KG1 (cell line): ENCODE measurements around the gene SKIDA1.

Experiments
- DNase-seq: peaks from one replicate; lab custom pipeline; 2025; lab: John Stamatoyannopoulos, UW

SKIDA1 gene

DNA sequence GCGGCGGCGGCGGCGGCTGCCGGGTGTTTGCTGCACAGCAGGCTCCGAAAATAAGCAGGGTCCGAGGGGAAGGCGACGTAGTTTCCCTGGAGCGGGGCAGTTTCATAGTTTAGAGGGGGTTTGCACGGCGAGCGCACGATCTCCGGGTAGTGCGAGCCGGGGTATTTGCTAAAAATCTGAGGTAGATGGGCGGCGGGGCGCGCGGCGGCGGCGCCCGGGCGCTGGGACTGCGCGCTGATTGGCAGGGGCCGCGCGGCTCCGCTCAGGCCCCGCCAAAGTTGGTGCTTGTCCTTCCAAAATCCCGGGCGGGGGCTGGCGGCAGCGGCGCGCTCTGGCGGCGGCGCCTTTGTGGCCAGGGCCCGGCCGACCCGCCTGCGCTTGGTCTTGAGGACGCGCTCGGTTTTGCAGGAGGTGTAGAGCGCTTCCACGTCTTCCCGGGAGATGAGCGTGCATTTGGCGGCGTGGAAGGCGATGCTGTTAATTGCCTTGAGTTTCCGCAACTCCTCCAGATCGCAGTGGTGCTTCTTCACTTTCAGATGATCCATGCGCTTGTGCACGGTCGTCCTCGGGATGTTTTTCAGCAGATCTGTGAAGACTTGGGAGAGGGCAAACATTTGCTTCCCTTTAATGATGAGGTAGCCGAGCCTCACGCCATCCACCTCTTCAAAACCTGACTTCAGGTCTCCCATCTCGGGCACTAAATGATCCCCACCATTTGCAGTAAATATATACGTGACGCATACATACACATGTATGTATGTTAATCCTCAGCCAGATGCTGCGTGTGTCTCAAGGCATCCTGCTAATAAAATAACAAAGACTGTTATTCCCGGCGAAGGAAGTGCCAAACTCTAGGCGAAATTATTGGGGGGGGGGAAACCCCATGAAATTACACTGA is 8.1 kb downstream of the SKIDA1 start:
- no peak for DNase-seq

DNA sequence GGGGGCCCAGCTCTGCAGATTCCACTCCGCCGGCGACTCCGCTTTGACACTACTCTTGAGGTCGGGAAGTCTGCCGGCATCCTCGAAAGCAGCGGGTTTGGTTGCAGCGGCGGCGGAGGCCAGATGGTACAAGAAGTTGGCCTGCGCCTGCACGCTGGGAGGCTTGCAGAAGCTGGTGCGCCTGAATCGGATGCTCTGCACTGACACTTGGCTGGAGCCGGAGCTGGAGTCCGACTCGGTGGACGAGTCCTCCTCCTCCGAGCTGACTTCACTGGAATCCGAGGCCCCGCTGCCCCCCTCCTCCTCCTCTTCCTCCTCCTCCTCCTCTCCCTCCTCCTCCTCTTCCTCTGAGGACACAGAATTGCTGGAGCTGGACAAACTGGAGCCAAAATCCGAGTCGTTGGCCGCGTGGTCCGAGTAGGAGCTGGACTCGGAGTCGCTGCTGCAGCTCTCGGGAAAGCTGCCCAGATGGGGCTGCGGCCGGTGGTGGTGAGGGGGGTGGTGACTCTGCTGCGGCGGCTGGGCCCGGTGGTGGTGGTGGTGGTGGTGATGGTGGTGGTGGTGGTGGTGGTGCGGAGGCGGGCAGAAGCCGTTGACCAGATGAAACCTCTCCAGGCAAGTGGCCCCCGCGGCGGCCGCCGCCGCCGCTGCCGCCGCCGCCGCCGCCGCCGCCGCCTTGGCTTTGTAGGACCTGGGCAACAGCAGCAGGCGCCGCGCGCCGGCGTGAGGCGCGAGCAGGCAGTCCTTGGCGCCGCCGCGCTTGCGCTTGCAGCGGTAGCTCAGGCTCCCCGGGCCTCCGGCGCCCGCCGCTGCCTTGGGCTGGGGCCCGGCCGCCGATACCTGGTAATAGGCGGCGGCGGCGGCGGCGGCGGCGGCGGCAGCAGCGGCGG is 9.0 kb downstream of the SKIDA1 start:
- DNase-seq, result no peak

GRCh38 chr10:21515361-21516241 is 9.9 kb downstream of the SKIDA1 start:
- DNase-seq, result no peak

DNA sequence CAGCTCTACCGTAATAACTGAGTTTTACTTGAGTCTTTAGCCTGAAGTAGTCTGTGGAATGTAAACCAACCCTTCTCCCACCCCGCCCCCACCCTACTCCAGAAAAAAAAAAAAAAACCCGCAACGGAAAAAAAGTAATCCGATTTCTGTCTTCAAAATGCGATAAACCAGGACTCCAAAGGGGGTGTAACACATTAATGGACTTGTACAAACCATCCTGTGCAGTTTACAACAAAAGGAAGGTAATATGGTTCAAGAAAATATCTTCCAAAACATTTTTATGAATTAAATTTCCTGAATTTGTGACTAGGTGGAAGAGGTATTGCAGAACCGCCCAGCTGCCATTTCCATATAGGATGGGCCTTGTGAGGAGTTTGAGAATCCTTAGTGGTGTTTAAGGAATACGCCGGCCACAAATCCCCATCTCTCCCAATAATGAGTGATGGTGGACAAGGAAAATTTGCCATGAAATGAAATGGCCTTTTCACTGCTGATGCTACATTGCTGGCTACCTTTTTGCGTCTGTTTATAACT is 10.6 kb downstream of the SKIDA1 start:
- no peak for DNase-seq

DNA sequence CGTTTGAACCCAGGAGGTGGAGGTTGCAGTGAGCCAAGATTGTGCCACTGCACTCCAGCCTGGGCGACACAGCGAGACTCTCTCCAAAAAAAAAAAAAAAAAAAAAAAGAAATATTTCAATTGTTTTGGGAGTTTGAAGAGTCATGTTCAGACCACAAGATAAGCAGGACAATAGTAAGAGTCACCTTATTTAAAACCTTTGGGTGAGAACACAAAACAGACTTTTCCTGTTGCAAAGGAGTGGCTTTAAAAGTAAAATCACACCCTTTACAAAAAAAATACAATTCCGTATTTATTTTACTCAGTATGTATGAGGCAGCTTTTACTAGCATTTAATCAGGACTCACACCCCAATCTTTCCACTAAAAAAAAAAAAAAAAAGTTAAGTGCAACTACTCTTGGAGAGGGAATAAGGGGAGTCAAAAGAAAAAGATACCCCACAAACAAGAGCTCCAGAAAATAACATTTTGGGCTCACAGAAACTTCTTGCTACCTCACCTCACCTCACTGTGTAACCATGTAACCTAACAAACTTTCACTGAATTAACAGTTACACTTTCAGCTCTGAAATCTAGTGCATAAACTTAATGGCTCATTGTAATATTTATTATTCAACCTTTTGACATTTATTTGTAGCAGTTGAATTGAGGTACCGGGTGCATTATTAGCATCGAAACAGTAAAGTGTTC is 11.2 kb downstream of the SKIDA1 start:
- no peak for DNase-seq

DNA sequence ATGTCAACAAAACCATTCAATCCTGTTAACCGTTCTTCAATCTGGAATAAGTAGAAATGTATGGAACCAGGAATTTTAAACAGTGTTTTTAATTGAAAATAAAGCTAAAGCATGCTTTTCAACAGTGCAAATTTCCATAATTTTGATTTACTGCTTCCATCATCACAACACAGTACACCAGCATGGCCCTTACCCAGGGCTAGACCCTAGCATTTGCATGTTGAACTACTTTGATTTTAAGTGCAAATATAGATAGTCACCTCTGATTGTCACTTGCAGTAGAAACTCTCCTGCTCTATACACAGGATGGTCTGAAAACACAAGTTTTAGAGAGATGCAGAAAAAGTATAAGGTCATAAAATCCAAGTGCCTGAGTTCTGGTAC is 12.1 kb downstream of the SKIDA1 start:
- DNase-seq, result no peak

GRCh38 chr10:21512573-21513404 is 12.7 kb downstream of the SKIDA1 start:
- no peak for DNase-seq

DNA sequence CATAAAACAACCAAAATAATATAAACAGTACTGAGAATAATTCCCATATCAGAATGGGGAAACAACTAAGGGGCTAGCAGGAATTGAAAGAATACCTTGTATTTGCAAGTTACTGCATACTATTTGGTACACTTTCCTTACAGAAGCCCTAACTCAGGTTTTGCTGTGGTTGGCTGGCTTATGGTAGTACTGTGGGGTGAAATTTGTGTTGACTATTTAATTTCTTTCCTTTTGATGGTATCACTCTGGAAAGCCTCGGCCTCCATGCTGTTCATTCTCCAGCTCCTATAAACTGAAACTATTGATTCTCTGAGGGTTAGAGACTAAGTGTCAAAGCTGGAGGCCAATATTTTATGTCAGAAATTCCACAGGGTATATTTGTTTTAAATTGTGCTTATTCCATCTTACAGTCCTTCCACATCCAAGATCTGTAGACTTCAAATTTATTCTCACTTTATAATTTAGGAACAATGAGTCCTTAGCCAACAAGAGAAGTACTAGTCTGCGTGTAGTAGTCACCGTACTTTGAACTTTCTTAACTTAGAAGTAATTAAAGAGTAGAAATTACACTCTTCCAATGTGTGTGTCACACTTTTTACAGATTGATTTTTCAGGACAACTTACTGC is 13.4 kb downstream of the SKIDA1 start:
- no peak for DNase-seq

- DNase-seq, result no peak
Observed at GRCh38 chr10:21511095-21511570, 14.3 kb downstream of the SKIDA1 start.

- DNase-seq, result no peak
Observed at GRCh38 chr10:21510241-21511094, 15.0 kb downstream of the SKIDA1 start.

DNA sequence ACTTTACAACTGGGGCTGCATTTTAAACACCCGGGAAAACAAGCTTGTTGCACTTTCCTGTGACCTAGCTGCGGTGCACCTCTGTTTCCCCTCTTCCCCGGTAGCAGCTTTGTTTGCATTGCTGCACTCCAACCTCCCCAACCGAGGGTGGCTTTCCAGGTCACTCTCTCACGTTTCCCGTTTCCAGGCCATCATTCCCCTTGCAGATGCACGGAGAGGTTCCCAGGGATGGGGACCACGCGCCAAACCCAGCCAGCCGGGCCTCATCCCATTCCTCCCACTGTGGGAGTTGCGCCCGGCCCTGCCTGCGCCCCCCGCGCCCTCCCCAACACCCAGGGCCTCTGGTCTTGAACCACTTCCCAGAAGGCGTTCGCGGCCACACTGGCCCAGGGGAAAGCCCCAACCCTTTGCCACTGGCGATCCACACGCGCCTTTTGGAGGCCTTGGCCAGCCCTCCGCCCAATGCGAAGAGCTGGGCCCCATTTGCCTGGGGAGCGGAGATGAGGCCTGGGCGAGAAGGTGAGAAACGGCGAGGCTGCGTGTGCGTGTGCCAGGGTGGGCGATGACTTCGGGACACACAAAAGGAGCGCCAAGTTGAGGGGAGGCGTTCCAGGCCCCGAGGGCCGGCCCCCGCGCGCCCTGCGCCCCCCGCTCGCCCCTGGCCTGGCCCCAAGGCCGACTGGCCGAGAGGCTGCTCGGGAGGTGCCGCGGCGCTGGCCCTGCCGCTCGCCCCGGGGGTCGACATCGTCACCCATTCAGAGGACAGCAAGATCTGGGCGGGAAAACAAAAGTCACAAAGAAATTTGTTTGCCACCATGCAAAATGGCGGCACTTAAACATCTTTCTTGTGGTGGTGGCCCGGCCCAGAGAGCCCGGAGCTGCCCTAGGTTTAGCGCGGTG is 15.9 kb downstream of the SKIDA1 start:
- DNase-seq, result no peak

- DNase-seq, result no peak
Observed at GRCh38 chr10:21508706-21509331, 16.7 kb downstream of the SKIDA1 start.

DNA sequence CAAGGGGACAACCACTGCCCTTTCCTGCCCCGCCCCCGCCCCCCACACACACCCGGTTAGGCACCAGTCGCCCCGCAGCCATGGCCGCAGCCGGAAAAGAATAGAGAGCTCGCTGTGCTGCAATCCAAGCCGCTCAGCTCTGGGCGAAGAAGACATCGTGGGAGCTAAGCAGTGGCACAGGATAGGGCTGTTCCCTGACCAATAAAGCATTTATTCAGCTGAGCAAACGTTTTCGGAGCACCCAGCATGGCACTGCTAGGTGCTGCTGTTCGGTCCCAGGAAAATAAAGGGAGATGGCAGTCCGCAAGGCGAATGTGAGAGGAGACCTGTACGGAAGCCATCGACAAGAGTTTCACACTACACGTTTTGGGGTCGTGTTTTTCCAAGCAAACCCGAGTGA is 18.3 kb downstream of the SKIDA1 start:
- no peak for DNase-seq

DNA sequence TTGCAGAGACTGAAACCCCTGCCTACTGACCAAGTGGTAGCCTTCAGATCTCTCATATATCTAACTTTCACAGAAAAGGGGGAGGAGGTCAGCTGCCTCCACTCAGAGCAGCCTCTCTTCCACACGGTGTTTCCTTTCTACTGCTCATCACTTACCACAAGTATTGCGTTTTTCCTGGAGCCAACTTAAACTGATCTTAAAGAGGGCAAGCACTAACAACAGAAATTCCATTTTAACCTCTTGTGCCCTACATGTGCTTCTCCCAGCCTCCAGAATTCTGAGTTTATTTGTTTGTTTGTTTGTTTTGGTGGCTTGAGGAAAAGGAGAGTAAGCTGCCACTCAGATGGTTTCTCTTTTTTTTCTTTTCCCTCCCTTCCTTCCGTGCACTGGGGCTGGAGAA is 19.1 kb downstream of the SKIDA1 start:
- DNase-seq, result no peak

GRCh38 chr10:21505711-21506278 is 19.7 kb downstream of the SKIDA1 start:
- no peak for DNase-seq

DNA sequence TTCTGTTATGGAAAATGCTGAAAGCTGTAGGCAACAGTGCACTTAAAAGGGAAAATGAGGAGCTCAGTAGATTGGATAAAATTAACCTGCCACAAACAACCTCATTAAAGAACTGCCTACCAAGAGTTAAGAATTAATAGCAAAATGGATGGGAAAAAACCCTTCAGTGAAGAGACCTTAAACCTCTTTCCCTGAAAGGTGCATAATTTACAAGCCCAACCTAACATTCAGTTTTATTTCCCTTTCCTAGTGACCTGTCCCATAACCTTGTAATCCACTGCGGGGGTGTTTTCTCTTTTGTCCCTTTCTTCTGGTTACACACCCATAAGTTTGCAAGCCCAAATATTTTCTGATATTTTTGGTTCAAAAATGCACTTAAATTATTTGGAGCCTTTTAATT is 21.9 kb downstream of the SKIDA1 start:
- no peak for DNase-seq

GRCh38 chr10:21502348-21502740 is 23.1 kb downstream of the SKIDA1 start:
- no peak for DNase-seq
